GM12892 (cell line): ENCODE measurements around the gene APOM.

Experiments used
- DNase-seq: peaks from one replicate; pipeline ENCODE4 v3.0.0; 2011; ENCODE audit not compliant: insufficient read length
- FAIRE-seq: peaks from 2 replicates; lab custom pipeline; 2011; peaks lifted over from hg19 to GRCh38; lab: Jason Lieb, UNC
- POLR2A ChIP-seq: IDR thresholded peaks from 2 replicates; pipeline ENCODE4 v1.6.1; 2011; ENCODE audit warnings: low read depth, low read length, control low read depth
- POLR2AphosphoS5 ChIP-seq: IDR thresholded peaks from 2 replicates; pipeline ENCODE4 v1.6.1; 2011; ENCODE audit warnings: low read depth, low read length, control low read depth
- TAF1 ChIP-seq: IDR thresholded peaks from 2 replicates; pipeline ENCODE4 v1.6.1; 2011; ENCODE audit warnings: low read depth, mild to moderate bottlenecking, control low read depth, low read length, borderline replicate concordance

The APOM gene

GRCh38 chr6:31666337-31666965 lies 10.8 kb downstream of the APOM start:
- no peak for TF ChIP-seq TAF1
- no peak for TF ChIP-seq POLR2AphosphoS5
- no peak for TF ChIP-seq POLR2A
- DNase-seq (no peak), FAIRE-seq (no peak)

- TF ChIP-seq POLR2AphosphoS5 (no peak), POLR2A (no peak), TAF1 (no peak)
- DNase-seq (no peak), FAIRE-seq (no peak)
Observed at GRCh38 chr6:31669676-31670075, 14.0 kb downstream of the APOM start, which contains the start of gene LY6G5B. LY6G5B (plus strand) TSS chr6:31669976; CDS start chr6:31670951, 975 bp downstream.

- no peak for DNase-seq
- TF ChIP-seq TAF1, result no peak
- no peak for TF ChIP-seq POLR2AphosphoS5
- no peak for TF ChIP-seq POLR2A
- FAIRE-seq, result no peak
Observed at GRCh38 chr6:31676322-31676903, 20.7 kb downstream of the APOM start.

GRCh38 chr6:31676904-31677303 lies 21.2 kb downstream of the APOM start:
- TF ChIP-seq TAF1 (no peak), POLR2AphosphoS5 (no peak), POLR2A (no peak)
- no peak for DNase-seq
- FAIRE-seq, result no peak

- no peak for FAIRE-seq
- DNase-seq, result no peak
- TF ChIP-seq POLR2AphosphoS5, result no peak
- TF ChIP-seq POLR2A, result no peak
- no peak for TF ChIP-seq TAF1
Observed at GRCh38 chr6:31677955-31678354, 22.3 kb downstream of the APOM start.

- DNase-seq (peak; percentile 52), FAIRE-seq (peak; percentile 90)
- TF ChIP-seq POLR2AphosphoS5 (no peak), POLR2A (no peak), TAF1 (peak; percentile 8; the same call in 1 of the 2 replicates)
Observed at GRCh38 chr6:31680226-31681134, 24.8 kb downstream of the APOM start, which contains the start of gene LY6G5C. LY6G5C (minus strand) TSS chr6:31681067; CDS start chr6:31680373, 694 bp downstream.

- TF ChIP-seq TAF1, result no peak
- peak; percentile 71 for DNase-seq
- FAIRE-seq, result no peak
Observed at GRCh38 chr6:31681135-31681671, 25.5 kb downstream of the APOM start.

- TF ChIP-seq POLR2AphosphoS5 (no peak), TAF1 (no peak), POLR2A (no peak)
- no peak for DNase-seq
- FAIRE-seq, result no peak
Observed at GRCh38 chr6:31683591-31683990, 27.9 kb downstream of the APOM start.

GRCh38 chr6:31686483-31686882 lies 30.8 kb downstream of the APOM start:
- no peak for DNase-seq
- FAIRE-seq, result no peak
- no peak for TF ChIP-seq POLR2A
- no peak for TF ChIP-seq TAF1
- TF ChIP-seq POLR2AphosphoS5, result no peak

- DNase-seq, result no peak
- no peak for FAIRE-seq
- TF ChIP-seq POLR2A (no peak), TAF1 (no peak), POLR2AphosphoS5 (no peak)
Observed at GRCh38 chr6:31687321-31687720, 31.6 kb downstream of the APOM start.
